ENCODE data around the gene TMEM115. TPM values are rescaled to one million over a fixed set of nuclear protein-coding genes. Genes with fewer than 3 reads are reported as not detected.

TMEM115 gene
- total and polyA plus RNA-seq, 2 of the 13 experiments (the other 11 are each of a cell fraction or from before 2014, with no cell fraction given) = 22.1 to 30.7 TPM

GRCh38 chr3:50327943-50328691, 31.2 kb downstream of the TMEM115 start, which contains the start of gene TUSC2 (continued):
- TF ChIP-seq ZNF687 (CRISPR knock-in tag; IDR thresholded peaks at IDR 0.05) = peak; percentile 90
- no peak for TF ChIP-seq ZNF558 (CRISPR knock-in tag; IDR thresholded peaks at IDR 0.05; ENCODE audit: borderline replicate concordance)
- peak; percentile 46; the same call in 1 of the 2 replicates for TF ChIP-seq RERE (CRISPR knock-in tag; IDR thresholded peaks at IDR 0.05; ENCODE audit: low read depth)
- TF ChIP-seq ZNF7 (CRISPR knock-in tag; IDR thresholded peaks at IDR 0.05) = no peak
- peak; percentile 45 for TF ChIP-seq THRA (CRISPR knock-in tag; IDR thresholded peaks at IDR 0.05; ENCODE audit: borderline replicate concordance)
- no peak for TF ChIP-seq CCAR2 (optimal IDR thresholded peaks at IDR 0.05; ENCODE audit: low read depth, low read length)
- no peak for TF ChIP-seq HNRNPH1 (optimal IDR thresholded peaks at IDR 0.05; ENCODE audit: low read depth, low read length)
- TF ChIP-seq EP300 (IDR thresholded peaks at IDR 0.05; ENCODE audit: low read depth in 2 of 2, low read length in 2 of 2) = no peak
- no peak for TF ChIP-seq EP300 (CRISPR knock-in tag; IDR thresholded peaks at IDR 0.05; ENCODE audit: borderline replicate concordance)
- no peak for TF ChIP-seq NFE2L2 (IDR thresholded peaks at IDR 0.05; ENCODE audit: low read length)
- peak; percentile 52 for TF ChIP-seq ZNF883 (CRISPR knock-in tag; IDR thresholded peaks at IDR 0.05; ENCODE audit: not compliant biosample characterization)
- peak; percentile 16 for TF ChIP-seq ZNF781 (CRISPR knock-in tag; IDR thresholded peaks at IDR 0.05; ENCODE audit: borderline replicate concordance, not compliant biosample characterization)
- TF ChIP-seq ZNF143 (CRISPR knock-in tag; IDR thresholded peaks at IDR 0.05) = peak; percentile 92
- TF ChIP-seq ZNF589 (CRISPR knock-in tag; conservative IDR thresholded peaks at IDR 0.05) = no peak
- TF ChIP-seq ZNF652 (CRISPR knock-in tag; IDR thresholded peaks at IDR 0.05; ENCODE audit: borderline replicate concordance, low read depth) = no peak
- peak; percentile 44 for TF ChIP-seq MED1 (CRISPR knock-in tag; IDR thresholded peaks at IDR 0.05)

All from HepG2 (cell line).